ENCODE results near the gene FKBP1B. TPM values are rescaled to one million over a fixed set of nuclear protein-coding genes. Genes with fewer than 3 reads are reported as not detected.

Gene FKBP1B
- total RNA-seq, 4 donors from 2014 or later: 5.4 to 15.3 (median 9.0) TPM

GRCh38 chr2:24022975-24023575, 26.5 kb upstream of the FKBP1B start:
- no peaks in the 10 kb centered on the region for H3K9me3 ChIP-seq
- H3K27me3 ChIP-seq: no peaks in the 10 kb centered on the region
- H3K4me1 ChIP-seq: no peaks in the 10 kb centered on the region
- H3K36me3 ChIP-seq: peaks cover 0 to 59% (median 0%) of the 10 kb centered on the region in 3 donors
- DNase-seq (ENCODE audit: low spot score in 2 of 2): no peak
- H3K4me3 ChIP-seq: no peak overlapping the region
- TF ChIP-seq CTCF (IDR thresholded peaks at IDR 0.05): no peak
- TF ChIP-seq EP300 (IDR thresholded peaks at IDR 0.05): no peak
- TF ChIP-seq POLR2A (IDR thresholded peaks at IDR 0.05): no peak
- no peak overlapping the region for H3K27ac ChIP-seq
- 83 to 93% methylated on average over 15 of the region's 16 CpGs for WGBS, 2 donors

GRCh38 chr2:24024018-24024417, 25.5 kb upstream of the FKBP1B start:
- Histone ChIP-seq H3K9me3 (no peaks in the 10 kb centered on the region), H3K4me1 (no peaks in the 10 kb centered on the region), H3K27ac (no peak overlapping the region), H3K27me3 (no peaks in the 10 kb centered on the region), H3K36me3 (peaks cover 0 to 69% (median 0%) of the 10 kb centered on the region in 3 donors), H3K4me3 (no peak overlapping the region)
- DNase-seq (ENCODE audit: low spot score in 2 of 2): no peak
- 49 to 74% methylated on average over 5 to 12 of the region's 12 CpGs for WGBS, 2 donors
- TF ChIP-seq CTCF (IDR thresholded peaks at IDR 0.05) (peak in 2 of 5 experiments; percentile 7 to 17), POLR2A (IDR thresholded peaks at IDR 0.05) (no peak)

- no peak for DNase-seq (ENCODE audit: low spot score in 2 of 2)
- Histone ChIP-seq H3K36me3 (peaks cover 0 to 80% (median 0%) of the 10 kb centered on the region in 3 donors), H3K4me3 (no peak overlapping the region), H3K27ac (no peak overlapping the region), H3K9me3 (no peaks in the 10 kb centered on the region), H3K4me1 (no peaks in the 10 kb centered on the region), H3K27me3 (no peaks in the 10 kb centered on the region)
- 85 to 87% methylated on average over 16 to 17 of the region's 17 CpGs for WGBS, 2 donors
- TF ChIP-seq CTCF (IDR thresholded peaks at IDR 0.05): no peak
- TF ChIP-seq POLR2A (IDR thresholded peaks at IDR 0.05): no peak
- no peak for TF ChIP-seq EP300 (IDR thresholded peaks at IDR 0.05)
Observed at GRCh38 chr2:24024996-24025663, 24.4 kb upstream of the FKBP1B start.

- H3K27ac ChIP-seq: no peak overlapping the region
- H3K4me1 ChIP-seq: no peaks in the 10 kb centered on the region
- TF ChIP-seq EP300 (IDR thresholded peaks at IDR 0.05): no peak
- TF ChIP-seq POLR2A (IDR thresholded peaks at IDR 0.05): no peak
- TF ChIP-seq CTCF (IDR thresholded peaks at IDR 0.05): no peak
- no peak for DNase-seq (ENCODE audit: low spot score in 2 of 2)
- peaks cover 0 to 91% (median 5%) of the 10 kb centered on the region in 3 donors for H3K36me3 ChIP-seq
- no peaks in the 10 kb centered on the region for H3K27me3 ChIP-seq
- no peak overlapping the region for H3K4me3 ChIP-seq
- no peaks in the 10 kb centered on the region for H3K9me3 ChIP-seq
- WGBS, 2 donors: 46 to 47% methylated on average over 2 of the region's 2 CpGs
Observed at GRCh38 chr2:24026233-24026632, 23.3 kb upstream of the FKBP1B start.

GRCh38 chr2:24038786-24039499, 10.6 kb upstream of the FKBP1B start:
- H3K27me3 ChIP-seq: no peaks in the 10 kb centered on the region
- peaks cover 0 to 26% (median 16%) of the 10 kb centered on the region in 3 donors for H3K36me3 ChIP-seq
- TF ChIP-seq CTCF (IDR thresholded peaks at IDR 0.05) (no peak), POLR2A (IDR thresholded peaks at IDR 0.05) (no peak), EP300 (IDR thresholded peaks at IDR 0.05) (no peak)
- H3K4me1 ChIP-seq: peaks cover 0 to 6% (median 0%) of the 10 kb centered on the region in 4 donors
- H3K27ac ChIP-seq: no peak overlapping the region
- no peaks in the 10 kb centered on the region for H3K9me3 ChIP-seq
- no peak for DNase-seq (ENCODE audit: low spot score in 2 of 2)
- H3K4me3 ChIP-seq: no peak overlapping the region
- 93 to 95% methylated on average over 9 of the region's 9 CpGs for WGBS, 2 donors
